ENCODE measurements around the gene AADAC.
"Not testable (repeated sequence)": the region's sequence is repeated elsewhere in the genome, so short reads cannot be mapped to it uniquely, and the experiment has no call there.

AADAC gene

DNA sequence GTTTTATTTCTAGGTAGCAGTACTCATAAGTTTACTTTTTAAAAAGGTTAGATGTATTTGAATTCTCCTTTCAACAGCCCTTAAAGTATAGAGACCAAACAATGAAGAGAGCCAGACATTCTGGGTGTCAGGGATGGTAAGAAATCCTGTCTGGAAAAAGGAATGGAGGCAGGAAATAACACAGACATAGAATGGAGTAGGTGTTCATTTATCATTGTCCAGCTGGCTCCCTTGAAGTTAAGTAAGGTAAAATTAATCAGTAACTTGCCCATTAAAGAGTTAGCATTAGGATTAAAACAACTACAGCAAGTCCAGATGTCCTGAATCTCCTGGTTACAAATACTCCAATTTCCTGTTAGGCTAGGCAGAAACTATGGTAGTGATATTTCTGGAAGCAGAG is 46.0 kb downstream of the AADAC start:
- DNase-seq: no peak

- no peak for DNase-seq
Measured at GRCh38 chr3:151863611-151864010, 49.7 kb downstream of the AADAC start.

DNA sequence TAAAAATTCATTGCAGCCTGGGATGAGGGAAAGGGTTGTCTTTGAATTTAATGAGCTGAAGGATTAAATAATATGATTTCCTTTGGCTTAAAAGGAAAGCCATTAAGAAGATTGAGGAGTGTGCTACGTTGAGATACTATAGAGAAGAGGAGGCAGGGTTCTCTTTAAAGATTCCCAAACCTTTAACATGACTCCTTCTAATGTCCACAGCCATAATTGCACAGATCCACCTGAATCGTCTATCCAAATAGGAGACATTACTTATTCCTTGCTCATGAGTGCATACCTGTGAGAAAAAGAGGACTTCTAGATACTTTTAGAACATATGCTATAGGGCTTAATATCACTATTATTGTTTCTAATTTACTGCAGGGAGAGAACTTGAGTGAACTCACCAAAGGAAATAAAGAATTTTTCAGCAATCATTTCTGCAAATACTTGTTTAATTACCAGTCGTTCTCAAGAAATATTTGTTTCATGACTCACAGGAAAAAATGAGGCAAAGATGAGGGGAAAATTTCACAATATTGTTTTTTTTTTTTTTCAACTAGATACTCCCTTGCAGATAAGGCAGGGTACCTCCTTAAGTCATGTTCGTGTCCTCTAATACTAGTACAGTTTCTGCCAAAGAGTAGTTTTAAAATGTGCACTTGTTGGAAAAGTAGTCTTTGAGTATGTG is 50.6 kb downstream of the AADAC start:
- DNase-seq: no peak

DNA sequence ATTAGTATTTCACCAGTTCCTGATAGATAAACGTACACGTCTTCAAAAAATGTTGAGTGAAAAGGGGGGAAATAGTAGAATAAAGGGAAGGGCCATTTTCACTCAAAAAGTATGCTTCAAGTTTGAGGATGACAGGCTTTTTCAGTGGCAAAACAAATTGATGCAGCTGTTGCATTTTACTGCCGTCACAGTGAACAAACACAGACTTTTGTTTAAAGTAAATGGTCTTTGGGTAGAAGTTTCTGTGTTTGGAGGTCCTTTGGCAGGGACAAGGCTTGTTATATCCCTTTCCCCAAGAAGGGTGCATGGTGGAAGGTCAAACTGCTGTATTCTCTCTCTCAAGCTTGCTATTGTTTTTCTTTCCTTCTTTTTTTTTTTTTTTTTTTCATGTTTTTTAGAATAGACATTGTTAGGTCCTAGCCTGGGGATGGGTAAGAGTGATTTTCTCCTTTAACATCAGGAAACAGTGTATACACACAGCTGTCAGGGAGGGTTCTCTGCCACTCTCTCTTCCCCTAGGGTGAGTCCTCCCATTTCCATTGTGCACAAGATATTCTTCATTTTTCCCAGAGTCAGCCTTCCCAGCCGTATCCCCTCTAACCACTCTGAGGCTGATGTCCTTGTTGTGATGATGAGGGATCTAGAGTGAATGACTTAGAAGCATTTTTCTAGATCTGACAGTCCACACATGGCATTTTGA is 52.9 kb downstream of the AADAC start:
- no peak for DNase-seq

DNA sequence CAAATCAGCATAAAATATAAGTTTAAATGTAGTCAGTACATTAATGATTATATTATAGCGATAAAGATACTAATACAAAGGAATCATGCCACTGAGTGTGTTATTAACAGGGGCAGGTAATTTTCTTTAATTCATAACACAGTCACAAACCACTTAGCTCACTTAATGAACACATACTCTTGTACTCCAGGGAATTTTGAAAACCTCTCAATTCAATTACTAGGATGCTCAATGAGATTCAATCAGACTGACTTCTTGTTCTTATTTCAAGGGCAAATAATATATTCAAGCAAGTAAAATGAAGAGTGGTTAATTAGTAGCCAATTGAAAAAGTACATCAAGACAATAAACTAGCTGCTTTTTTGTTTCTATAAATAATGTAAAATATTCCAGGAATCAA is 53.8 kb downstream of the AADAC start:
- DNase-seq: no peak

- DNase-seq: no peak
Measured at GRCh38 chr3:151869181-151869580, 55.3 kb downstream of the AADAC start.

DNA sequence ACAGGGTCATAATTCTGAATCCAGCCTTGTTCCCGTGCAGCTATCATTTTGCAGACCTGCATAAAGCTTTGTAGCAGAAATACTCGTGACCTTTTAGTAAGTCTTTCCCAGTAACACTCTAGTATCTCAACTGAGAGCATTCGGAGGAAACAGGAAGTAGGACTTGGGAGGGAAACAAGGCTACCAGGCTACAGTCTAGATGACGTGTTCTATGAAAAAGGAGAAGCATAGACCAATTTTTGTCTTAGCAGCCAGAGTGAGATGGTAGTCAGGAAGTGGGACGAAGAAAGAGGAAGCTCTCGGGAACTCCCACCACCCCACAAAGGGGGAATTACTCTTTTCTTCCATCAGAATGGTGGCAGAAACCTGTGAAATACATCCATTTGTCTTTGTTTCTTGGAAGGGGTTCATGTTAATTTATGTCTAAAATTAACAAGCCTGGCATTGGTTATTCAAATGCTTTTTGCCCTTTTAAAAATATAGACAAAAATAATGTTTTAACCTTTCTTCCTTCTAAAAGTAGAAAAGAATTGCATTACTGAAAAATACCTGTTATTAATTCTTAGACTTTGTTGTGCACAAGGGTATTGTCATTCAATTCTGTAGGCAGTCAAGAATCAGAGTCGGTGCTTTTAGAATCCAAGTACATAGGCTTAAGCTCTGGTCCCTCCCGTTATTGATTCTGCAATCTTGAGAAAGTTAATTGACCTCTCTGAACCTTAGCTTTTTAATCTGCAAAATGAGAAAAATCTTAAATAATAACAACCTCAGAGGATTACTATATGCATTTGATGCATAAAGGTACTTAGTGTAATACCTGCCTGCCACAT is 57.9 kb downstream of the AADAC start:
- no peak for DNase-seq

DNA sequence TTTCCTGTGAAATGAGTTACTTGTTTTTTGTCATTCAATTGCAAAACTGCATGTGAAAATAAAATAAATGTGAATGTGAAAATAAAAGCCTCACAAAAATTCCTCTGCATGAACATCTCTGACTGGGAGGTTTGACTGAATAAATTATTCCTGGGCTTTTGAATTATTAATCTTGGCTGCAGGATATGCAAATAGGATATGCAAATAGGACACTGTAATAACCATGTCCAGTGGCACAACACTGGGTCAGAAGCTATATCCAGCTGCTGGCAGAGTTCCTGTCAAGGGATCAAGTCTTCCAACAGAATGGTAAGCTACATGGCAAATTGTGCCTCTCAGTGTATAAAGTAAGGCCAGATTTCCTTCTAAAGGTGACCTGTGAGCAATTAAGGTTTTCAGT is 59.5 kb downstream of the AADAC start, which contains the start of gene SUCNR1:
SUCNR1 (plus strand) TSS at position 246 of the 400 bp plus-strand sequence. CDS start 6,250 bp downstream, outside the sequence.
- DNase-seq: no peak

- not testable (repeated sequence) for DNase-seq
Measured at GRCh38 chr3:151874079-151874478, 60.2 kb downstream of the AADAC start.

GRCh38 chr3:151875759-151876158 is 61.8 kb downstream of the AADAC start:
- no peak for DNase-seq

GRCh38 chr3:151877269-151877668 is 63.4 kb downstream of the AADAC start:
- no peak for DNase-seq

Measured in NCI-H2029 treated with DMSO at 0.1 percent for 48 hours (cell line).